Stimulated activated CD4-positive, alpha-beta T cell treated with anti-CD3 and anti-CD28 coated beads, Interleukin-4, amount 100 ng/mL, for 48 hours (primary cell): ENCODE results near the gene LRCH3.
"Not testable (repeated sequence)": the region's sequence is repeated elsewhere in the genome, so short reads cannot be mapped to it uniquely, and the experiment has no call there.

Source experiments
- DNase-seq, 2 donors: peaks; one replicate each; pipeline ENCODE4 v3.0.0-alpha.2; 2020; ENCODE audit warnings: low read depth in 2 of 2

Gene LRCH3

GRCh38 chr3:197882586-197882985 lies 91.5 kb downstream of the LRCH3 start:
- DNase-seq: no peak

- no peak for DNase-seq
These were observed 92.5 kb downstream of the LRCH3 start for GRCh38 chr3:197883541-197883940.

GRCh38 chr3:197884330-197884729 lies 93.3 kb downstream of the LRCH3 start:
- not testable (repeated sequence) for DNase-seq

- DNase-seq: not testable (repeated sequence)
These were observed 95.0 kb downstream of the LRCH3 start for GRCh38 chr3:197886052-197886451.

- DNase-seq: not testable (repeated sequence)
These were observed 96.5 kb downstream of the LRCH3 start for GRCh38 chr3:197887430-197888053.

GRCh38 chr3:197888511-197888910 lies 97.5 kb downstream of the LRCH3 start:
- DNase-seq: no peak

- DNase-seq: no peak
These were observed 98.3 kb downstream of the LRCH3 start for GRCh38 chr3:197889204-197889930.

- no peak for DNase-seq
These were observed 99.6 kb downstream of the LRCH3 start for GRCh38 chr3:197890693-197891092.

GRCh38 chr3:197892162-197892561 lies 101.1 kb downstream of the LRCH3 start:
- no peak for DNase-seq

GRCh38 chr3:197896421-197896820 lies 105.4 kb downstream of the LRCH3 start:
- DNase-seq: no peak

GRCh38 chr3:197899833-197900478 lies 108.9 kb downstream of the LRCH3 start:
- DNase-seq: no peak

- DNase-seq: no peak
These were observed 110.6 kb downstream of the LRCH3 start for GRCh38 chr3:197901626-197902025.

- DNase-seq: peak; percentile 73 to 80
These were observed 115.2 kb downstream of the LRCH3 start for GRCh38 chr3:197906023-197906849.

GRCh38 chr3:197906850-197907187 lies 115.8 kb downstream of the LRCH3 start:
- DNase-seq: no peak

- DNase-seq: no peak
These were observed 116.1 kb downstream of the LRCH3 start for GRCh38 chr3:197907196-197907595.

GRCh38 chr3:197908550-197908949 lies 117.5 kb downstream of the LRCH3 start:
- DNase-seq: not testable (repeated sequence)

GRCh38 chr3:197908957-197909701 lies 118.1 kb downstream of the LRCH3 start:
- DNase-seq: no peak

- DNase-seq: no peak
These were observed 121.9 kb downstream of the LRCH3 start for GRCh38 chr3:197912741-197913476.

GRCh38 chr3:197913641-197914380 lies 122.8 kb downstream of the LRCH3 start:
- no peak for DNase-seq
